HG03457 (cell line): ENCODE data around the gene RAP1GAP2.

ENCODE experiments used
- ATAC-seq: cut with Tn5 transposase; IDR thresholded peaks from one replicate; pipeline ENCODE4 v1.9.1; 2021; ENCODE audit warnings: moderate number of reproducible peaks; ENCODE audit not compliant: unreplicated experiment

Gene RAP1GAP2

DNA sequence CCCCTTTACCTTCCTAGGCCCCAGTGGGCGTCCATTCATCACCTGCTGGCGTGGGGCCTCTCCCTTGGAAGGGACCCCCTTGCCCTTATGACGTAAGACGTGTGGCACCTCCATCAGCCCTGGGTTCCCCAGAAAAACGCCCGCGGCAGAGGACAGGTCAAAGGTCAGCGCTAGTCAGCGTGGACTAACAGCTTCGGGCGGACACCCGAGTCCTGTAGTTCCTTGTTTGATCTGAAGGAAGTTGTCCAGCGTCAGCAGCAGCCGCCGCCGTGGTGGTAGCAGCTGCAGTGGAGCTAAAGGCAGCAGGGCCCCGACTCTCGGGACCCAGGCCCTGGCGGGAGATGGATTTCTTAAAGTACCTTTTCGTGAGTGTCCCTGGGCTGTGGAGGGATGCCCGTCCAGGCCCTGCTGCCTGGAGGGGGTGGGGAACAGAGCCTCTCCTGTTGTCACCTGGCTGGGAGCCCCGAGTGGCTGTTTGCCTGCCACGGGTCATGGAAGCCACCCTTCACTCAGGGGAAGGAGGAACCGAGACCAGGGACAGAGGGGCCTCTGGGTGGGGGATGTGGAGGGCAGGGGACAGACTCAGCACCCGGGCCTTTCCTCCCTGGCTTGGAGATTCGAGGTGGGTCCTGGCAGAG, 143.6 kb downstream of the RAP1GAP2 start:
- no peak for ATAC-seq

DNA sequence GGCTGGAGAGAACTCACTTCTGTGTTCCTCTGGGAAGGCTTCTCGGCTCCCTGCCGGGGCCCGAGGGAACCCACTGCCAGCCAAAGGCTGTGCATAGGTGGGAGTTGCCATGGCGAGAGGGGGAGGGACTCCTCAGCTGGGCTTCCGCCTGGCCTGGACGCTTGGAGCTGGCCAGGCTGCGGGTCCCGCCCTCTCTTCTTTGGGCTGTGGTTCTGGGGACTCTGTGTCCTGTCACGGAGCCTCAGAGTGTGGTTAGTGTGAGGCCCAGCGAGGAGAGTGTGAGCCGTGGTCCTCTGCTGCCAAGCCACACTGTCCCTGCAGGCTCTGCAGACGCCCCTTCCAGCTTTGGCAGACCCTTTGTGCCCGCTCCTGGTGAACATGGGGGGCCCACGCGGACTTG, 144.1 kb downstream of the RAP1GAP2 start:
- ATAC-seq, result no peak

DNA sequence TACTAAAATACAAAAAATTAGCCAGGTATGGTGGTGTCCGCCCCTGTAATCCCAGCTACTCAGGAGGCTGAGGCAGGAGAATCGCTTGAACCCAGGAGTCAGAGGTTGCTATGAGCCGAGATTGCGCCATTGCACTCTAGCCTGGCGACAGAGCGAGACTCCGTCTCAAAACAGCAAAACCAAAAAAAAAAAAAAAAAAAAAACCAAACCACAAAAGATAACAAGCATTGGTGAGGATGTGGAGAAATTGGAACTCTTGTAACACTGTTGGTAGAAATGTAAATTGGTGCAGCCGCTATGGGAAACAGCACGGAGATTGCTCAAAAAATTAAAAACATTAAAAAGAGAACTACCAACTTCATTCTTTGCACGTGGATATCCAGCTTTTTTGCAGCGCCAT, 147.7 kb downstream of the RAP1GAP2 start:
- no peak for ATAC-seq

DNA sequence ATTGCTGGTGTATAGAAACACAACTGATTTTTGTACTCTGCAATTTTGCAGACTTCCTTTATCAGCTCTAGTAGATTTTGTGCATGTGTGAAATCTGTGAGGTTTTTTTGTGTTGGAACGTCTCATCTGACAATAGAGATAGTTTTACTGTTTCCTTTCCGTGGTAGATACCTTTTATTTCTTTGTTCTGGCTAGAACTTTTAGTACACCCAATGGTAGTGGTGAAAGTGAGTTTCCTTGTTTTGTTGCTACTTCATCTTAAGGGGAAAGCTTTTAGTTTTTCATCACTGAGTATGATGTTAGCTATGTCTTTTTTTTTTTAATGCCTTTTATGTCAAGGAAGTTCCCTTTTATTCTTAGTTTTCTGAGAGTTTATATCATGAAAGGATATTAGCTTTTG, 149.1 kb downstream of the RAP1GAP2 start:
- no peak for ATAC-seq

DNA sequence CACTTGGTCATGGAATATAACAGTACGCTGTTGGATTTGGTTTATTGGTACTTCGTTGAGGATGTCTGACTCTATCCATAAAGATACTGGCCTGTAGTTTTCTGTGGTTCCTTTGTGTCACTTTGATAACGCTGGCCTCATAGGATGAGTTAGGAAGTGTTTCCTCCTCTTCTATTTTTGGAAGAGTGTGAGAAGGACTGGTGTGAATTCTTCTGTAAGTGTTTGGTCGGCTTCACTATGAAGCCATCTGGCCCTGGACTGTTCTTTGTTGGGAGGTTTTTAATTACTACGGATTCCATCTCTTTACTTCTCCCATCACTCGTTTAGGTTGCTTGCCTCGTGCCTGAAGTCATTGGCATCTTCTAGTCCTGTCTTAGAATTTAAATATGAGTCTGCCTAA, 149.9 kb downstream of the RAP1GAP2 start:
- no peak for ATAC-seq

DNA sequence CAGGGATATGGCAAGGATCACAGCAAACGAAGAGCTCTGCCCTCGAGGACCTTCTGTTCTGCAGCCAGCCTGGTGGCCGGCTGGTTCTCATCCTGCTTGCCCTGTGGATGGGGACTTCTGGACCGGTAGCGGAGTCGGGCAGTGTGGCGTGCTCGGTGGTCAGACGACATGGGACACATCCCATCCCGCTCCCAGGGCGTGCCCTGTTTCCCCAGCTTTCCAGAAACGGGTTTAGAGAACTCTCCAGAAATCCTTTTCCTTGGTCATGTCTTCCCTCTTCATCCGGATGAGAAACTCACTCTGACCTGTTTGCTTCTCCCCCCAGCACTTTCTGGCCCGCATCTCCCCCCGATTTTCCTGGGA, 151.3 kb downstream of the RAP1GAP2 start:
- ATAC-seq, result no peak

DNA sequence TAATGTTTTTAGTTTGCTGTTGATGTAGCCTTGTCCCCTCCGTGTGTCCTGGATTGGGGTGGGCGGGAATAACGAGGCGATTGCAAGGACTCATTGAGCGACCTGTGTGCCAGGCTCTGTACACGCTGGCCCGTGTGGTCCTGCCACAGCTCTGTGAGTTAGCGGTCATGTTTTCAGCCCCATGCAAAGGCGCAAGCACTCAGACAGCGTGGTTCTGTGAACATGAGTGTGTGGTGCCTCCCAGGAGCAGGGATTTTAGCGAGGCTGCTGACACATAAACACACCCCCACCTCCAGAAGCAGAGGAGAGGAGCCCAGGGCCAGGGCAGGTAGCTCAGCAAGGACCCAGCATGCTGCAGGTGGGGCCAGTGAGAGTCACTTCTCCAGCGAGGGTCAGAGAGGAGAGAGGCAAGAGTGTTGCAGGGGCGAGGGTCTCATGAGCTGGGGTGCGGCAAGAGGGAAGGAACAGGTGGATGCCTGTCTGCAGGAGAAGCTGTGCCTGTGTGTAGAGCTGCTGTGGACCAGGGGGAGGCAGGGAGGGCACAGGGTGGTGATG, 151.8 kb downstream of the RAP1GAP2 start:
- no peak for ATAC-seq

DNA sequence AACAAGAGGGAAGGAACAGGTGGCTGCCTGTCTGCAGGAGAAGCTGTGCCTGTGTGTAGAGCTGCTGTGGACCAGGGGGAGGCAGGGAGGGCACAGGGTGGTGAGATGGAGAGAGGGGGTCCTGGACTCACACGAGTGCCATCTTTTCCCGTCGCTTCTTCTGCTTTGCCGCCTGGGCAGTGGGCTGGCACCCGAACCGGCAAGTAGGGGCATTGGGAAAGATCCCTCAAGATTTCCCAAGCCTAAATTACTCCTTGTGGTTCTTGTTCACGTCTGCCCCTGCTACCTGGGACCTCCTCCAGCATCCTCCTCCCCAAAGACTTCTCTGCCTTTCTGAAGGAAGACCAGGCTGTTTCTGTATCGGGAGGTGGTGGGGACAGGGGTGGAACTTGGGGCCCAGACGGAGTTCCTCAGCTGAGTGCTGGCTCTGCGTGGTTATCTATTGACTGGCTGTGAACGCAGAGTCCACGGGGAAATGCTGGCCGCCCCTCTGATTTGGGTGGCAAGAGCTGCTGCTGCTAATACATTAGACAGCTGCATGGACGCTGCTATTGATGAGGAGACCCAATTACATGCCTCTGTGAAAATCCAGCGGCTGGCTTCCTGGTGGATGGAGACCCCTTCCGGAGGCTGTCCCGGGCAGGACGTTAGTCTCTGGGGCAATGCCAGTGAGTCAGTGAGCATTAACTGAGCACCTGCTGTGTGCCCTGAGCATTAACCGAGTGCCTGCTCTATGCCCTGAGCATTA, 152.7 kb downstream of the RAP1GAP2 start:
- ATAC-seq, result no peak

DNA sequence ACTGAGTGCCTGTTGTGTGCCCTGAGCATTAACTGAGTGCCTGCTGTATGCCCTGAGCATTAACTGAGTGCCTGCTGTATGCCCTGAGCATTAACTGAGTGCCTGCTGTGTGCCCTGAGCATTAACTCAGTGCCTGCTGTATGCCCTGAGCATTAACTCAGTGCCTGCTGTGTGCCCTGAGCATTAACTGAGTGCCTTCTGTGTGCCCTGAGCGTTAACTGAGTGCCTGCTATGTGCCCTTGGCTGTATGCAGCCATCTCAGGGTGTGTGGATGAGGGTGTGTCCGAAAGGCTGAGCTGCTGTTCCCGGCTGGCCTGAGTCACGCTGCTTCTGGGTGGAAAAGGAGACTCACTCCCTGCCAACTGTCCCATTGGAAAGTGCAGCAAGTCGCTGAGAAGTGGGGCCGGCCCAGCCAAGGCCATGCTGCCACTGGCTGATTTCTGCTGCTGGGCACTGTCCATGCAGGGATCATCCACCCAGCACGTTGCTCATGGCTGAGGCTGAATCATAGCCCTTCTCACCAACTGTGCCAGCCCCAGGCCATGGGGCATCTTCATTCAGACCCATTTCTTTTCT, 153.3 kb downstream of the RAP1GAP2 start:
- no peak for ATAC-seq

DNA sequence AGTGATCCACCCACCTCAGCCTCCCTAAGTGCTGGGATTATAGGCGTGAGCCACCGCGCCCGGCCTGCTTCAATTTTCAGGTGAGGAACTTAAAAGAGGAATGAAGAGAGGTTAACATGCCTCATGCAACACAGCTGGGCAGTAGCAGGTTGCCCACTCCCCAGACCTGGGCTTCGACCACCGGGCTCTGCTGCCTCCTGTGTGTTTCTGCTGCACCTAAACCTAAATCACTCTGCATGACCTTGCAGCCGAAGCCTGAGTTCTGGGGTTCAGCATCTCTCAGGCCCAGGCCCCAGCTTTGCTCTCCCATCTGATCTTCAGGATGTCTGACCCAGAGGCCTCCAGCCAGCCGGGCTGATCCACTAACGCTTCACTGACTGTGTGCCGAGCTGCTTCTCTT, 154.6 kb downstream of the RAP1GAP2 start:
- ATAC-seq, result no peak

DNA sequence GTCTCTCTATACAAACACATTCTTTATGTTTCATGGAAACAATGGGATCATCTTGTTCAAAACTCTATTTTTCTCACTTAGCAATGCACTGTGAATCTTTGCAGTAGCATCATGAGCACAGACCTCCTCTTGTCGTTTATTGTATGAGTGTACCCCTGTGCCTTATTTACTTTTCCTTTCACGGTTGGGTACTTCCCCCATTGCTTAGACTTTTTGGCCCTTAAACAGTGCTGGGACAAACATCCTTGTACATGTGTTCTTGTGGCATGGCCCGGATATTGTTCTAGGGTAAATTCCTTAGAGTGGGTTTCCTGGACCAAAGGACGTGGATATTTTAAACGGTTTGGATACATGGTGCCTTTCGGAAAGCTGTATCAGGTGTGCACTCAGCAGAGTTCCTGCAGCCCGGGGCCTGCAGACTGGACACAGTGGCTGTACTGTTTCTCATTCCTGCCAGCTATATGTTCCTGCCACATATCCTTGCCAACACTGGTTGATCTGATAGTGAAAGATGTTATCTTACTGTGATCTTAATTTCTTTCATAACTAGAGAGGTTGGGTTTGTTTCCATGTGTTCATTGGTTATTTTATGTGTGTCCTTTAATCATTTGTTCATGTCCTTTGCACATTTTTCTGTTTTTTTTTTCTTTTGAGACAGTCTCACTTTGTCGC, 156.1 kb downstream of the RAP1GAP2 start:
- no peak for ATAC-seq

DNA sequence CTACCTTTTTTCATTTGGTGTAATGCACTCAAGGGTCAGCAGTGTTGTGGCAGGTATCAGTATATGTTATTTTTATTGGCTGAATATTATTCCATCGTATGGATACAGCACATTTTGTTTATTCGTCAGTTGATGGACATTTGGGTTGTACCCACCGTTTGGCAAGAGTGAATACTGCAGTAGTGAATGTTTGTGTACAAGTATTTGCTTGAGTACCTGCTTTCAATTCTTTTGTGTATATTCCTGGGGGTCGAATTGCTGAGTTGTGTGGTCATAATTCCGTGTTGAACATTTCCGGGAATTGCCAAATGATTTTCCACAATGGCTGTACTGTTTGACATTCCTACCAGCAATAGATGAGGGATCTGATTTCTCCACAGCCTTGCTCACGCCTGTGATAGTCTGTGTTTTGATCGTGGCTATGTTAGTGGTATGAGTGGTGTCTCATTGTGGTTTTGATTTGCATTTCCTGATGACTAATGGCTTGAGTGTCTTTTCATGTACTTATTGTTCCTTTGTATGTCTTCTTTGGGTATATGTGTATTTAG, 158.7 kb downstream of the RAP1GAP2 start:
- no peak for ATAC-seq

DNA sequence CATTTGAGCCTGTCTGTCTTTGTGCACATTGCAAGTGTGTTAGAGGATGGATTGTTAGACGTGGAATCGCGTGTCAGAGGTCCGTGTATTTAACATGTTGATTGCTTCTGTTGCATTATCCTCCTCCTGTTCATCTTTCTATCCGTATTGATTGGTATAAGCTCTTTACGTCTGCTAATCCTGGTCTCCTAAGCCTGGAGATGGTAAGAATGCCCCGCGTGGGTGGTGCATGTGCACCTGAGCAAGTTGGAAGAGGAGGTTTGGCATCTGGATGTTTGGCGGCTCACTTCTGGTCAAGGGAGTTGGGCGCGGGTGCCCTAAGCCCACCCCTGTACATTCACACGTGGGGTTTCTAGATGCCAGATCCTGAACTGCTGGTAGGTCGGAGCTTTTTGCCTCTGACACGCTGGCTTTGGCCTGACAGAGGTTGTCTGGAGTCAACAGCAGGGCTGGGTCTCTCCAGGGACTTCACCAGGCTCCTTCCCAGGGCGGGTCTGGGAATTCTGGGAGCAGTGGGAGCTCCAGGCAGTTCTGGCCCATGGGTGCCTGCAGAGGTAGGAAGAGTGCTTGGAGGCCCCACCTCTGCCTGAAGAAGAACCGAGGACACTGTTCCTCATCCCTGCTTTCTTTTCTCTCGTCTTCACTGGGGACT, 159.8 kb downstream of the RAP1GAP2 start:
- no peak for ATAC-seq

DNA sequence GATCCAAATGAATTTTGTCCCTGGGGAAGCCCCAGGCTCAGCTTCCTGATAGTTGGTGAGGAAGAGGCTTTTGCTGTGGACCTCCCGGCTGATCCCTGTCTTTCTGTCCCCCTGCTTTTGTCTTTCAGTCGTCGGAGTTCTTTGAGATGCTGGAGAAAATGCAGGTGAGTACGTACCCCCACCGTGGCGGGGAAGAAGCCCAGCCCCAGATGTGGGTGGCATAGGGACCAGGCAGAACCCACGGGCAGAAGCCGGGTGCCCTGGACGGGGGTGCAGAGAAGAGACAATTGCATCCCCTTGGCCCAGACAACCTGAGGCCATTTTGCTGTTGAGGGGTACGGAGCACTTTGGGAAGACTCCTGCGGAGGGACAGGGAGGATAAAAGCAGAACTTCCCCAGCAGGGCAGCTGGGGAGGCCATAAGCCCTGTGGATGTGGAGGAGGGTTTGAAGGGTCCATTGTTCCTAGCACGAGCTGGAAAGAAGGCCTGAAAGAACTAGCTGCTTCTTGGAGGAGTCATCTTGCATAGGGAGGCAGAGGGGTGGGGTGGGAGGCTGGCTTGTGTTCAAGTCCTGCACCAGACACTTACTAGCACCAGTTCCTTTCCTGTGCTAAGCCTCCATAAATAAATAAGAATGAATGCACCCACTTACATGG, 161.5 kb downstream of the RAP1GAP2 start:
- no peak for ATAC-seq

DNA sequence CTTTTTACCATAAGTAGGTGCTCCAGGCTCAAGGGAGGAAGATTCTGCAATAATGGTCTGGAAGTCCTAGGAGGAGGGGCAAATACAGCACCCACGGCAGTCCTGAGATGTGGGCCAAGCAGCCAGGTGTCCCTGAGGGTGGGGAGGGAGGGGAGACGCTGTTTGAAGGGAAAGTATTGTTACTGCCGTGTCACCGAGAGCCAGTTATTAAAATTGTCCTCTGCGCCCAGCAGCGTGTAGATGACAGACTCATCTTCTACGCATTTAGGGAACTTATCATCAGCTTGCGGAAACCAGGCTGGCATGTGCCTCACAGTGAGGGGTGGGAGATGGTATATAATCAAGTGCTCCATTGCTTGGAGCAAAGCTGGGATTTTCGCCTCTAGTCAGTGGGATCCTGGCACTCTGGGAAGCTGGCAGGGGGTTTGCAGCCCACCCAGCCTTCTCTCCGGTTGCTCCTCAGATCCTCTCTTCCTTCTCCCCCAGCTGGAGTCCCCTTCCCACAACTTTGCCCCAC, 162.5 kb downstream of the RAP1GAP2 start:
- ATAC-seq, result no peak

DNA sequence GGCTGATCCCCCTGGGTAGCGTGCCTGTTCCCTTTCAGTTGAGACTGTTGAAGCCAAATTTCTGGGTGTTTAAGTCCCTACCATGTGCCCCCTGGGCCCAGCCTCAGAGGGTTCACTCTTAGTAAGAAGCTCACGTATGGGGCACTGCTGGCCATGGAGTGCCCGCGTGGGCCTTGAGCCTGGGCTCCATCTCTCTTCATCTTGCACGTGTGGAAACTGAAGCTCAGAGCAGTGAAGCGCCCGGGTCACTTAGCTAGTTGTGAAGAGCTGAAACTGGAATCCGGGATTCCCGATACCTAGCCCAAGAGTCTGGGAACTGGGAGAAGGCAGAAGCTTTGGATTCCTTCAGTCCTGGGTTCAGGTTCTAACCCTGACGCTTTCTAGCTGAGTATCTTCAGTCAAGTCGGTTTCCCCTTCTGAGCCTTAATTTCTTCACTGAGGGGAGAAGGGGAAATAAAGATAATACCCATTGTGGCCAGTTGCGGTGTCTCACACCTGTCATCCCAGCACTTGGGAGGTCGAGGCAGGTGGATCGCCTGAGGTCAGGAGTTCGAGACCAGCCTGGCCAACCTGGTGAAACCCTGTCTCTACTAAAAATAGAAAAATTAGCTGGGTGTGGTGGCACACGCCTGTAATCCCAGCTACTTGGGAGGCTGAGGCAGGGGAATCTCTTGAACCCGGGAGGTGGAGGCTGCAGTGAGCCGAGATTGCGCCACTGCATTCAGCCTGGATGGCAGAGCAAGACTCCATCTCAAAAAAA, 163.3 kb downstream of the RAP1GAP2 start:
- no peak for ATAC-seq

DNA sequence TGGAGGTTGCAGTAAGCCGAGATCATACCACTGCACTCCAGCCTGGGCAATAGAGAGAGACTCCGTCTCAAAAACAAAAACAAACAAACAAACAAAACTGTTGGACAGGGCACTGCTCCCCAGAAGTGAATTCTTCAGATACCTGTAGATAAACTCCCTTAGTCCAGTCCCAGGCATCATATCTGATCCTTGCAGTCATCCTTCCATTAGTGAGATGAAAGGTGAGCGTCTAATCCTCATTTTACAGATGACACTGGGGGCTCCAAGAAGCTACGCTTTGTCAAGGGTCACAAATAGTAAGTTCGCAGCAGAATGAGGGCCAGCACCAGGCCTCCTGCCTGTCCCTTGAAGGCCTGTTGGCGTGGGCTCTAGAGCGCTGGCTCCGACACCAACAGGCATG, 165.2 kb downstream of the RAP1GAP2 start:
- ATAC-seq, result no peak

DNA sequence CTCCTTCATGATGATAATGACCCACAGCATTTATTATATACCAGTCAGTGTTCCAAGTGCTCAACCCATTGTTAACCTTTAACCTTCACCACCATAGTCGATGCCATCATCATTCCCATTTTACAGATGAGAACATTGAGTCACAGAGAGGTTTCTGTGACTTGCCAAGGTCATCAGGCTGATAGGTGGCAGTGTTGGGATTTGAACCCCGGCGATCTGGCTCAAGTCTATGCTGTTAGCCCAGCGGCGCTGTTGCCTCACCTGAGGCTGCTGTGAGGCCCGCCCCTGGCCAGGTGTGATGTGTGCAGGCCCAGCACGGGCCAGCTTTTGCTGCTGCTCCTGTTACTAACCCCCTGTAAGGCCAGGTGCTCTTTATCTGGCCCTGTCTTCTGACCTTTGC, 166.0 kb downstream of the RAP1GAP2 start:
- ATAC-seq, result no peak

DNA sequence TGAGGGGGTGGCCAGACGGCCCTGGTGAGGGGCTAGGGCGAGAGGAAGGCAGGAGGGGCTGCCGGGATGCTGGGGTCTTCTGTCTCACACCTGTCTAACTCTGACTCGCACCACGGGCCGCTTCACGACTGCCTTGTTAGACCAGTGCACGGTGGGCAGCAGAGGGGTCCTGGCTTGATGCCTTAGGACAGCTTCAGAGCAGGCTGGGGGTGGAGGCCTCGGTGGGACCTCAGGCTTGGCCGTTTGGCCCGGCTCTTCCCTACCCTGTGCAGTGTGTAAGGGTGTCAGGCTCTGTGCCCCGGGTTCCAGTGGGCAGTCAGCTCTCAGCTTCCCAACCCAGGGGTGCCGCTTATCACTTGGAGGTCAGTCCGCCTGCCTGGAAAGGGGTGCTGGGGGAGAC, 166.5 kb downstream of the RAP1GAP2 start:
- ATAC-seq, result no peak
